HG02610 (cell line): ENCODE results near the gene SLC25A36.
"Not testable (repeated sequence)": the region's sequence is repeated elsewhere in the genome, so short reads cannot be mapped to it uniquely, and the experiment has no call there.

Experiments
- ATAC-seq: cut with Tn5 transposase; IDR thresholded peaks from one replicate; pipeline ENCODE4 v1.9.1; 2021; ENCODE audit warnings: mild to moderate bottlenecking, moderate library complexity; ENCODE audit not compliant: unreplicated experiment

The SLC25A36 gene

GRCh38 chr3:140931016-140931454, 10.6 kb upstream of the SLC25A36 start:
- no peak for ATAC-seq

DNA sequence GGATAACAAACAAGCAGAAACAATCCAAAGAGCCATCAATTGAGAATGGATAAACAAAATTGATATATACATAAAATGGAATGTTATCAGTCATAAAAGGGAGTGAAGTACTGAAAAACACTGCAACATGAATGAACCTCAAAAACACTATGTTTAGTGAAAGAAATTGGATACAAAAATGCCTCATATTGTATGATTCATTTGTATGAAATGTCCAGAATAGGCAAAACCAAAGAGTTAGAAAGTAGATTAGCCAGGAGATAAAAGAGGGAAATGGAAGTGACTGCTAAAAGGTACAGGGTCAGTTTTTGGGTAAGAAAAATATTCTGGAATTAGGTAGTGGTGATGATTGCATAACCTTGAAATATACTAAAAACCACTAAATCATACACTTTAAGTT, 9.8 kb upstream of the SLC25A36 start:
- no peak for ATAC-seq

DNA sequence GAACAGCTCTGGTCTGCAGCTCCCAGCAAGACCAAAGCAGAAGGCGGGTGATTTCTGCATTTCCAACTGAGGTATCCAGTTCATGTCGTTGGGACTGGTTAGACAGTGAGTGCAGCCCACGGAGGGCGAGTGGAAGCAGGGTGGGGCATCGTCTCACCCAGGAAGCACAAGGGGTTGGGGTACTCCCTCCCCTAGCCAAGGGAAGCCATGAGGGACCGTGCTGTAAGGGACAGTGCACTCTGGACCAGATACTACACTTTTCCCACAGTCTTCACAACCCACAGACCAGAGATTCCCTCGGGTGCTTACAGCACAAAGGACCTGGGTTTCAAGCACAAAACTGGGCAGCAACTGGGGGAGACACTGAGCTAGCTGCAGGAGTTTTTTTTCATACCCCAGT, 8.5 kb upstream of the SLC25A36 start:
- no peak for ATAC-seq

GRCh38 chr3:140933552-140933951, 8.1 kb upstream of the SLC25A36 start:
- no peak for ATAC-seq

GRCh38 chr3:140939305-140939704, 2.3 kb upstream of the SLC25A36 start:
- not testable (repeated sequence) for ATAC-seq

DNA sequence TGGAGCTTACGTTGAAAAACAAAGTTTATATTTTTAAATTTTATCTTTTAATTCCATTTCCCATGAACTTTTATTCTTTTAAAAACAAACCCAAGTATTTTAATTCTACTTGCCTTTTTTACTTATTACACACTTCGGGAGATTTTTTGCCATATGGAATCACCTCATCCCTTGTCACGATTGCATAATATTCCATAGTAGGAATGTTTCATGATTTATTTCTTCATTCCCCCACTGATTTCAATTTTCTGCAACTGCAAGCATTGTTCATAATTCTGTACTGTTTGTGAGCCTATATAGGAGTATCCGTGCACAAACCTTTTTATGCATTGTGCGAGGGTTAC, 574 bp upstream of the SLC25A36 start:
- no peak for ATAC-seq

DNA sequence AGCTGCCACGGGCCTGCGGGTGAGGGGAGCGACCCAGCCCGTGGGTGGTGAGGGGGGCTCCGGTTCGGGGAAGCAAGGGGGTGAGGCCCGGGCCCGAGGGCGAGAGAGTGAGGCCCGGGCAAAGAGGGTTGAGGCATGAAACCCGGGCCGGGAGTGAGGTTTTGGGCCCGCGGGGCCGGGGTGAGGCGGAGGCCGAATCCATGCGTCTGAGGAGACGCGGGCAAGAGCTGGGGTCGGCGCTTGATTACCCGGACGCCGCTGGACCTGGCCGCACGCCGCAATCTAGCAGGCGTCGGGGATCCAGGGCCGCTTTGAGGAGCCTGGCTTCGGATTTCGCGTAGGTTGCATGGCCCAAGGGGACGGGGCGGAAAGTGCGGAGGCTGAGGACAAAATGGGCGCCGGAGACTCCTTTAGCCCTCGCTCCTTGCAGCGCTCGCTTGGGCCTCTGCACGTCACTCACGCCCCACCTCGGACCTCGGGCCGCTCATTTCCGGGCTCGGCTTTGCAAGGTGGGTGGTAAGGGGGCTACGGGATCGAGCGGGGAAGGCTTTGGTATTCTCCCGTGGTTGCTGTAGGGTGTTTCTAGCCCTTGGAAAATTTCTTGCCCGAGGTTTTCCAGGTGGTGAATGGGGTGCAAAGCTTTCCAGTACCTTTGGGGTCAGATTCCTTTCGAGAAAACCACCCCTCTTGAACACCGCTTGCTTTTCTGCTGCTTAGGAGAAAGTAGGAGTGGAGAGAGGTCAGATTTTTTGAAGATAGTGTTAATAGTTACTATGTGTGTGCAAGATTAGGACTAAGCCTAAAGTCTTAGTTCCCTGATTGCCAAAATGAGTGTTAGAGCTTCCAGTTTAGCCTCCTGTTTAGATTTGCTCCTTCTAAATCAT, 827 bp downstream of the SLC25A36 start:
- peak; percentile 47 for ATAC-seq

GRCh38 chr3:140943781-140944552, 2.3 kb downstream of the SLC25A36 start:
- no peak for ATAC-seq

- no peak for ATAC-seq
Measured at GRCh38 chr3:140948460-140949249, 7.0 kb downstream of the SLC25A36 start.

- no peak for ATAC-seq
Measured at GRCh38 chr3:140950144-140950543, 8.5 kb downstream of the SLC25A36 start.

DNA sequence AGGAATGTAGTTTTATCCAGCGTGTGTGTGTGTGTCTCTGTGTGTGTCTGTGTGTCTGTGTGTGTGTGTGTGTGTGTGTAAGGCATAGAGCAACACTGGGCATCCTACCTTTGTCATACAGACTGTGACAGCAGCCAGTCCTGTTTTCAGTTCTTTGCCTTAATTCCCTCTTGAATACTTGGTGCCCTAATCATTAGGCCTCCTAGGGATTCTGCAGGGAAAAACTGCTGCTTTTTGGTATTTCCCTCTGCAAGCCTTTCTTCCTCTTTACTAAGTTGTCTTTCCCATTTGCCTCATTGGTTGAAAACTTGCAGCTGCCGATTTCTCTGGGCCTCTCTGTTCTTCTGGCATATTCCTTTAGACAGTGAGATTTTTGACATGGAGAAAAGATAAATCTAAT, 9.2 kb downstream of the SLC25A36 start:
- no peak for ATAC-seq

DNA sequence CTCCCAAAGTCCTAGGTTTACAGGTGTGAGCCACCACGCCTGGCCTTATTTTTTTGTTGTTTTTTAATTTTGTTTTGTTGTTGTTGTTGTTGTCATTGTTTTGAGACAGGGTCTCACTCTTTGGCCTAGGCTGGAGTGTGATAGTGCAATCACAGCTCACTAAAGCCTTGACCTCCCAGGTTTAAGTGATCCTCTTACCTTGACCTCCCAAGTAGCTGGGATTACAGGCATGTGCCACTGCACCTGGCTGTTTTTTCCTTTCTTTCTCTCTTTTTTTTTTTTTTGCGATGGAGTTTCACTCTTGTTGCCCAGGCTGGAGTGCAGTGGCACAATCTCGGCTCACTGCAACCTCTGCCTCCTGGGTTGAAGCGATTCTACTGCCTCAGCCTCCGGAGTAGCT, 10.1 kb downstream of the SLC25A36 start:
- ATAC-seq = not testable (repeated sequence)

DNA sequence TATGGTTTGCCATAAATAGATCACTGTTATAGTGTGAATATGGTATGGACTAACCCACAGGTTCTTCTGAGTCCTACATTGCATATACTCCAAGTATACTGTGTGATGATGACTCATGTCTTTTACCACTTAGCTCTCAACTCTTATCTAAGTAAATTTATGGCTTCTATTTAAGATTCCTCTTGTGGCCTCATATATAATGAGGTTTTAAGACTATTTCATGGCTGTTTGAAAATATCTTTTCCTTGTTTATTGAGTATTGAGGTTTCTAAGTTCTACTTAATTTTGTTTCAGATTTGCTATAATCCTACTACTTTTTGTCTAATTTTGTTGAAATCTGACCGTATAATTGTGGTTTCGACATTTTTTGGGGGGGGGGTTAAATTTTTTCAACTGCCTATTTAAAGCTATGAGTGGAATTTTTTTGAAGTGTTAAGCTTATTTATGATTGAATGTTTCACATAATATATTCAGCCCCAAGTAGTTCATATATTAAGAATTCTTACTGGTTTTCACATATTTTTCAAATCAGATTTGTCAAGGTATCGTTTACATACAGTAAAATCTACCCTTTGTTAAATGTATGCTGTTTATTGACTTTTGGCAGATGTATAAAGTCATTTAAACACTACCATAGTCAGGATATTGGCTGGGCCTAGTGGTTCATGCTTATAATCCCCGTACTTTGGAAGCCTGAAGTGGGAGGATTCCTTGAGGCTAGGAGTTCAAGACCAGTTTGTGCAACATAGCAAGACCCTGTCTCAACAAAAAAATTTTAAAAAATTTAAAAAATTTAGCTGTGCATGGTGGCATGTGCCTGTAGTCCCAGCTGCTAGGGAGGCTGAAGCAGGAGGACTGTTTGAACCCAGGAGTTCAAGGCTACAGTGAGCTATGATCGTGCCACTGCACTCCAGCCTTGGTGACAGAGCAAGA, 11.7 kb downstream of the SLC25A36 start:
- ATAC-seq = no peak

- no peak for ATAC-seq
Measured at GRCh38 chr3:140954576-140954975, 12.9 kb downstream of the SLC25A36 start.

DNA sequence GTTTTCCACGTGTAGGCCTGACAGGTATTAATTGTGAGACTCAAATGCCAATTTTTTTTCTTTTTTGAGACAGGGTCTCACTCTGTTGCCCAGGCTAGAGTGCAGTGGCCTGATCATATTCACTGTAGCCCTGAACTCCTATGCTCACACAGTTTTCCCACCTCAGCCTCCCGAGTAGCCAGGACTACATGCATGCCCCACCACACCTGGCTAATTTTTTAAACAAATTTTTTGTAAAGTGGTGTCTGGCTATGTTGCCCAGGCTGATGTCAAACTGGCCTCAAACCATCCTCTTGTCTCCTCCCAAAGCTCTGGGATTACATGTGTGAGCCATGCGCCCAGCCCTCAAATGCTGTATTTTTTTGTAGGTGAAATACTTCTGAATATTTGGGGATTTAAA, 14.0 kb downstream of the SLC25A36 start:
- ATAC-seq = no peak

- no peak for ATAC-seq
Measured at GRCh38 chr3:140956058-140956835, 14.6 kb downstream of the SLC25A36 start.

- ATAC-seq = no peak
Measured at GRCh38 chr3:140972833-140973232, 31.2 kb downstream of the SLC25A36 start.

DNA sequence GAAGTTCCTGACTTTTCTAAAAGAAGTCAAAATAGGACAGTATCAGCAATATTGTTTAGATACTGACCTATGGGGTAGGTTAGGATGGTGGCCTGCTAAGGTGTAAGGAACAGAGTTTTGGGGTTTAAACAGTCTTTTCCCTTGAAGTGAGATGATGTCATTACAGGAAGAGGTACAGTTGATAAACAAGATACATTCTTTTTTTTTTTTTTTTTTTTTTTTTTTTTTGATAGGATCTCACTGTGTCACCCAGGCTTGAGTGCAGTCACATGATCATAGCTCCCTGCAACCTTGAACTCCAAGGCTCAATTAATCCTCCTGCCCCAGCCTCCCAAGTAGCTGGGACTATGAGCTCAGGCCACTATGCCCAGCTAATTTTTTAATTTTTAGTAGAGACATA, 33.3 kb downstream of the SLC25A36 start:
- ATAC-seq = no peak

DNA sequence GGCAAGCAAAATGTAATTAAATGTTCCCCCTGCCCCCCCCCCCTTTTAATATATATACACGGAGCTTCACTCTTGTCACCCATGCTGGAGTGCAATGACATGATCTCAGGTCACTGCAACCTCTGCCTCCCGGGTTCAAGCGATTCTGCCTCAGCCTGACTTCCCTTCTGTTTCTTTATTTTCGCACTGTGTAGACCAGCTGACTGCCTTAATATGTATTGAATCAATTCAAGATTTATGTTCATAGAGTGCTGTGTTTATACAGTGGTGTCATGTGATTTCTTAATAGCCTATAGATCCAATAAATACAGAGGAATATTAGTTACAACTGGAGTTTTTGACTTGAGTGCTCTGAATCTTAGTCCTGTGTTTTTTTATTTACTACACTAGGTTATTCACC, 39.0 kb downstream of the SLC25A36 start:
- ATAC-seq = no peak
